ENCODE measurements around the gene RRM2.

DNA sequence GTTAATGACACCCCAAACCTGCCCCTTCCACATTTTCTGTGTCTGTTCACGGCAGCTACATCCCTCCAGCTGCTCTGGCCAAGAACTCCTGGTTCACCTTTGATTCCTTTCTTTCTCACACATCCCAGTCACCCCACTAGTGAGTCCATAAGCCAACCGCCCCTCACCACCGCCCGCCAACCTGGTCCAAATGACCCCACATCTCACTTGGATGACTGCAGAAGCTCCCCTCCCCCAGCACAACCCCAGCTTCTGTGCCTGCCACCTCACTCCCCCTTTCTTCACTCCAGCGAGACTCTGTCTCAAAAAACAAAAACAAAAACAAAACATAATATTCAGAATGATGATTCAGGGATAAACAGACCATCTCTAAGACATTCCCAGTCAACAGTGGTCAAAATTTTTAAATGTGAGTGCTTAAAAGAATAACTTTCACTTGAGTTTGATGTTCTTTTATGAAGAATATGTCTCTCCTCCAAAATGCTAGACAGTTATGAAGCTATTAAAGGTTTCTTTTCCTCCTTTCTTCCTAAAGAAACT, 45.5 kb upstream of the RRM2 start:
- TF ChIP-seq, protein P1, sequence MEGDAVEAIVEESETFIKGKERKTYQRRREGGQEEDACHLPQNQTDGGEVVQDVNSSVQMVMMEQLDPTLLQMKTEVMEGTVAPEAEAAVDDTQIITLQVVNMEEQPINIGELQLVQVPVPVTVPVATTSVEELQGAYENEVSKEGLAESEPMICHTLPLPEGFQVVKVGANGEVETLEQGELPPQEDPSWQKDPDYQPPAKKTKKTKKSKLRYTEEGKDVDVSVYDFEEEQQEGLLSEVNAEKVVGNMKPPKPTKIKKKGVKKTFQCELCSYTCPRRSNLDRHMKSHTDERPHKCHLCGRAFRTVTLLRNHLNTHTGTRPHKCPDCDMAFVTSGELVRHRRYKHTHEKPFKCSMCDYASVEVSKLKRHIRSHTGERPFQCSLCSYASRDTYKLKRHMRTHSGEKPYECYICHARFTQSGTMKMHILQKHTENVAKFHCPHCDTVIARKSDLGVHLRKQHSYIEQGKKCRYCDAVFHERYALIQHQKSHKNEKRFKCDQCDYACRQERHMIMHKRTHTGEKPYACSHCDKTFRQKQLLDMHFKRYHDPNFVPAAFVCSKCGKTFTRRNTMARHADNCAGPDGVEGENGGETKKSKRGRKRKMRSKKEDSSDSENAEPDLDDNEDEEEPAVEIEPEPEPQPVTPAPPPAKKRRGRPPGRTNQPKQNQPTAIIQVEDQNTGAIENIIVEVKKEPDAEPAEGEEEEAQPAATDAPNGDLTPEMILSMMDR (IDR thresholded peaks at IDR 0.05) = no peak
- no peak for TF ChIP-seq POLR2A (IDR thresholded peaks at IDR 0.05)
- TF ChIP-seq EP300 (IDR thresholded peaks at IDR 0.05) = no peak
- TF ChIP-seq POLR2AphosphoS5 (IDR thresholded peaks at IDR 0.05) = no peak

Measured in gastroesophageal sphincter (tissue), 3 donors.